Measurements from ENCODE around the gene IDH2. TPM values are rescaled to one million over a fixed set of nuclear protein-coding genes. Genes with fewer than 3 reads are reported as not detected.

Gene IDH2
- total RNA-seq, 1 donor from 2014 or later = 56.1 TPM

DNA sequence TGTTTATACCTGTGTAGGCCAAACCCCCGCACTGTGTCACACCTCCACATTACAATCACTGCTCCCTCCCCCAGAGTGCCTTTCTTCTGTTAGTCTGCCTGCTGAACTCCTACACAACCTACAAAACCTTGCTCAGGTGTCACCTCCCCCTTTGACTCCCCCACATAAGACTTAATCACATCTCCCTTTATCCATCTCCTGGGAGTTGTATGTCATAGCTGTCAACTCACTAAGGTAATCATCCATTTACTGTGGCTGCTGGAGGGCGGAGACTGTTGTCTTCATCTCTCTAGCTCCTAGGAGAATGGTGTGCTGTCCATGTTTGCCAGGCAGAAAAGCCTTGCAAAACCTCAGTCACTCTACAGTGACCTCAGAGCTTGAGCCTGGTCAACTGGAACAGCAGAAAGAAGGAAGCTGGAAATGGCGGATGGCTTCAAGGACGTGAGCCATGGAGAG lies 57.3 kb downstream of the IDH2 start:
- DNase-seq (ENCODE audit: low spot score) = no peak

DNA sequence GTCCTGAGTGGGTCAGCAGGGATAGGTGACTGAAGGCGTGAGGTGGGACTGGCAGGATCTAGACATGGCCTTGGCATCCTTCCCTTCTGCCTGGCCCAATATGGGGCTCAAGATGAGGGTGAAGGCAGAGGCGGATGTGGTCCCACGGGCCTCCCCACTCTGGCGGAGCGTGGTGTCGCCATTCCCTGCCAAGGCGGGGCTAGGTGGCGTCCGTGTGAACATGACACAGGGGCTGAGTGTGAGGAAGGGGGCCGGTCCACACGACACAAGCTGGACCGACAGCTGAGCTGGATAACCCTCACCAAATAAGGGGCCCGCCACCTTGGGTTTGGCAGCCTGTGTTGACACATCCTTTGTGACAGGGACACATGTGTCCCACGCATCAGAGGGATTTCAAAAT lies 58.1 kb downstream of the IDH2 start:
- no peak for DNase-seq (ENCODE audit: low spot score)

DNA sequence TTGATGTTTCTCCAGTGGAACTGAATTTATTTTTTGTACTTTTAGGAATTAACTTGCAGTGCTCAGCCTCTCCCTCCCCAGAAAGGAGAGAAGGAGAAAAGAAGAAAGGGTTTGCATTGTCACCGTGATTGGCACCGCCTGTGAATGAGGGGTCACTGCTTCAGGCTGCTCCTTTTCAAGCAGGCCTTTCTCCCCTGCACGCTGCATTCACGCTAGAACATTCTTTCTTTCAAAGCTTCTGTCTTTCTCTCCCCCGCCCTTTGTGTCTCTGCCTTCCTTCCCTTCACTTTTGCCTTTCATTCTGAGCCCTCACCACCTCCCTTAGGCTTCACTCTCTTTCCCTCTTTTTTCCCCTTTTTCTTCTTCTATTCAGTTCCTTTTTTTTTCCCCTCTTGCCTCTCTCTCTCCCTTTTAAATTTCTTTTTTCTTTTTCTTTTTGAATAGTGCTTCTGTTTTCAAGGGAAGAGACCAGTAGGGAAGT lies 58.7 kb downstream of the IDH2 start:
- no peak for DNase-seq (ENCODE audit: low spot score)

DNA sequence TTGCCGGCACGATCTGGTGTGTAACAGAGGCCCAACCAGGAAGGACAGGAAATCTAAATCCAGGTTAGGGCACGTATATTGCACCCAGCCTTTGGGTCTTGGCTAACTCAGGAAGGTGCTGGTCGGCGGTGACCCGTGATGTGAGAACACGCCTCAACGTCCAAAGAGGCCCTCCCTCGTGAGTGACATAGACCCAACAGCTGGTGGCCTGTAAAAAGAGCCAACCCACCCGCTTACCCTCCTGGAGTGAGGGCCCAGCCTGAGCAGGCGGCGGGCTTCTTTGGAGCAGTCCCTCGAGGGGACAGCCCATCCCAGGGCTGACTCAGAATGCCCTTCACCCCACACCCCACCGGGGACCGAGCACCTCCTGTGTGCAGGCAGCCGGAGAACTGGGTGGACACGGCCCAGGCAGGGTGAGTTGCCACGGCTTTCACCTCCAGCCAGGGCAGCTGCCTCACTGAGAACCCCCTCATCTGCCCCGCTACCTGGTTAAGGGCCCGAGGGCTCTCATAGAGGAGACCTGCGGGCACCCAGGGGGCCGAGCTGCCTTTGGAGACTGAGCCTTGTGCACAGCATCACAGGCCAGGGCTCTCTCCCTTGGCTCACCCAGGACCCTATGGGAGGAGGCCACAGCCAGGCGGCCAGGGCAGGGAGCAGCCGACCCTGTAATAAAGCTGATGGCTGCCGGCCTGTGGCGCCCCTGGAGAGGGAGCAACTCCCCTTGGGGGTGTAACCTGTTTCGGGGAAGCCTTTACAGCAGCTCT lies 59.3 kb downstream of the IDH2 start:
- no peak for DNase-seq (ENCODE audit: low spot score)

DNA sequence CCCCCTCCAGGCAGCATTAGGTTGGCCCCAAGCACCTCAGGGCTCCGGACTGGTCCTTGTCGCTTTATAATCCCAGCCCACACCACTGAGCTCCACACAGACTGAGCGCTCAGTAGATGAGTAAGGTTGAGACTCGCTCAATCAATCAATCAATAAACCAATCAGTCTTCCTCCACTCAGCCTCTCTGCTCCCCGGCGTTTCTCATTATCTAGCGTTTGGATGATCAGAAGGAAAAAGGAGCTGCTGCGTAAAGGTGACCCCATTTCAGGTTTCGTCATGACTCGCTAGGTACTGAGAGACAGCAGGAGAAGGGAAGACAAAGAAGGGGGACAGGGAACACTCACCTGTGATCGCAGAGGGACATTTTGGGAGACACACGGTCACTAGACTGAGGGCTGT lies 59.9 kb downstream of the IDH2 start:
- DNase-seq (ENCODE audit: low spot score) = no peak

DNA sequence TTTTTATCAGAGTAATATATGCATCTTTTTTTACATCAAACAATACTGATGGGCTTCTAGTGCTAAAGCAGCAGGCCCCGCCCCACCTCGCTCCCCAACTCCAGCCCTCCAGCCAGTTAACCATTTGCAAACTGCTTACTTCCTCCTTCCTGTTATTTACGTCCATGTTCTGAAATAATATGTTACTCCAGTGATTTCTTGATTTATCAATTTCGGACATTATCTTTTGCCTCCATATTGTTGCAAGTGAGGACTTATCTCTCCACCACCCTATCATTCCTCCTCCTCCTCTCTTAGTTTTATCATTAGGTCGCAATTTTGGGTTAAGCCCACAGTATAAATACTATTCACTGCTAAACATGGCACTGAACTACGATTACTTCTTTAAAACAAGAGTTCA lies 61.6 kb downstream of the IDH2 start:
- no peak for DNase-seq (ENCODE audit: low spot score)

DNA sequence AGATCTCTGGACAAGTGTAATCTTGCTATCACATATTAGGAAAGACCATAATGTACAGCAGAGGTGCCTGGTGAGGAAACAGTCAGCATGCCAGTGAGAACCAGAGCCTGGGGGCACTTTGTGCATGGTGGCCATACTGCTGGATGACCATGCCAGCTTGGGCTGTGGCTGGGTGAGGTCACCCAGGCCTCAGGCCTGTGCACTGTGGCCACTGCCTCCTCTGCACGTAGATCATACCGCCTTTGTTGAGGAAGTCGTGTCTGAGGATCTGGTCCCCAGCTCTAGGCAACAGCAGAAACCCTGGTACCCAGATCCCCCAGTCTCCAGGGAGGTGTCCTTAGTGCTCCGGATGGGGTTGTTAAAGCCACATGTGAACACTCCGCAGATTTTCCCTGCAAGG lies 62.3 kb downstream of the IDH2 start:
- no peak for DNase-seq (ENCODE audit: low spot score)

DNA sequence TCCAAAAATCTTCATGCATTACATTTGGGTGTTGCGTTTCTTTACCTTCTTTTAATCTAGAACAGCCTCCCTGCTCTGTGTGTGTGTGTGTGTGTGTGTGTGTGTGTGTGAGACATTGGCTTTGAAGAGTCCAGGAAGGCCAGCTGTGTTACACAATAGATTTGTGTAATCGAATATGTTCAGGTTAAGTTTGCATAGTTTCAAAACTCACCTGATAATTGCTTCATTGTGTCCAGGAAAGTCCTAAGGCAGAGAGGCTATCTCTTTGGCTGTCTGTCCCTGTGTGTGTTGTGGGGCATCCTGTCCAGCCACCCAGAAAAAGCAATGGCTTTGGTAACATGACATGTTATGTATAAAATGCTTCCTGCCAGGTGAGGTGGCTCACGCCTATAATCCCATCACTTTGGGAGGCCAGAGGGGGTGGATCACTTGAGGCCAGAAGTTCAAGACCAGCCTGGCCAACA lies 63.6 kb downstream of the IDH2 start:
- no peak for DNase-seq (ENCODE audit: low spot score)

DNA sequence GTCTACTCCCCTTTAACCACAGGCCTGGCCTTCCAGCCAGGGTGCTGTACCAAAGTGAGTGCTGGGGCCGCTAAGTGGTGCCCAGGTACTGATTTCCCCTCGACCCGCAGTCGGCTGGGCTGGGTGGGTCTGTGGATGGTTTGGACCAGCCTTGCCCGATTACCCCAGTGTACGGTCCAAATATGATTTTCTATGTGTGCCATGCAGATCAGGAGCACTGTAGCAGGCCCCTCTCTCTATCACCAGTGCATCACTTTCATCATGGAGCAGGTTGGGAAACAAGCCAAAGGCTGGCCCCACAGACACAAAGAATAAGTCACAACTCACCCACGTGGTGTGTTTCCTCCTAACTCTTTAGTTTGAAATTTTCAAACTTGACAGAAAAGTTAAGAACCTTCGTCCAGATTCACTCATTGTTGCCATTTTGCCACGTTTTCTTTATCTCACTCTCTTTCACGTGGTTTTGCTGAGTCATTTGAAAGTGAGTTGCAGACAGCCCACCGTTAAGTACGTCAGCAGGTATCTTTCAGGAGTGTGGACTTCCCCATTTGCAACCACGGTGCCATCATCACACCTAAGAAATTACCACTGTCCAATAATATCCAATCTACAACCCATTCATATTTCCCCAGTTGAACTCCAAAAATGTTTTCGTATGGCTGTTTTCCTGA lies 64.2 kb downstream of the IDH2 start:
- DNase-seq (ENCODE audit: low spot score) = no peak

DNA sequence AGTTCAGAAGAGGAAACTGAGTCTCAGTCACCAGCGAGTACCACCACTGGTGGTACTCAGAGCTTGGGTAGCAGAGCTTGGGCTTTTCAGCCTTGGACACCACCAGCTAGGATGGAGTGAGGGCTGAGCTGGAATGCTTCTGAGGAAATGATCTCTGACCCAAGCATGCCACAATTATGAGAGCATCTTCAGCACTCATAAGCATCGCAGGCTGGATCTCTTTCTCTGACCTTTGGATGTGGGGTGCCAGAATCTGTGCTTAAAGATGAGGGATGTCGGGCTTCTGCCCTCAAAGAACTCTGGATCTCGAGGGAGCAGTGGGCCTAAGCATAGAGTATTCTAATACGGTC lies 64.8 kb downstream of the IDH2 start:
- no peak for DNase-seq (ENCODE audit: low spot score)

DNA sequence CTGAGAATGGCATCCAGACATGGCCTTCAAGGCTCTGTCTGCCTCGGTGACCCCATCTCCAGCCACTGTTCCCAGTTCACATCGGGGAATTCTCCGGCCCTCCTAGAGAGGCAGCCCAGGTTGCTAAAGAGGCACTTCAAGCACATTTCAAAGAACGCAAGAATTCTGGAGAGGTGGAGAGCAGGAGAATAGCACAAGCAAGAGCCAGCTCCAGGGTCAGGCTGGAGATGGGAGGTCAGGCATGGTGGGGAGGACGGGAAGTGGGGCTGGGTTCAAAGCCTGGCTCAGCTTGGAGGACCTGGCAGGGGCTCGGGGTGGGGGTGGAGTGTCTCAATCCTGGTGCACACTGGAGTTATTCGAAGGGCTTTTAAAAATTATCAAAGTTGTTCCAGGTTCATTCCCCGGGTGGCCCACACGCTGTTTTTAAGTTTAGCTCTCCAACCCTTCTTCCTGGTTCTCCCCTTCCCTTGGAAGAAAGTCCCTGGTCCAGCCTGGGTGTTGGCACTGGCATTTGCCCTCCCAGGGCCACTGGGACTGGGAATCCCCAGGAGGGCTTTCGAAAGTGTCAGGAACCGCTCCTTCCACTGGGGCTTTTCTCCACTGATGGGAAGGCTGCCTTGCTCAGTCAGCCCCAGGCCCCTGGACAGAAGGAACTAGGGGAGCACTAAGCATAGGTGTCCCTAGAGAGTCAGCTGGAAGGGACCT lies 65.3 kb downstream of the IDH2 start:
- DNase-seq (ENCODE audit: low spot score) = no peak

DNA sequence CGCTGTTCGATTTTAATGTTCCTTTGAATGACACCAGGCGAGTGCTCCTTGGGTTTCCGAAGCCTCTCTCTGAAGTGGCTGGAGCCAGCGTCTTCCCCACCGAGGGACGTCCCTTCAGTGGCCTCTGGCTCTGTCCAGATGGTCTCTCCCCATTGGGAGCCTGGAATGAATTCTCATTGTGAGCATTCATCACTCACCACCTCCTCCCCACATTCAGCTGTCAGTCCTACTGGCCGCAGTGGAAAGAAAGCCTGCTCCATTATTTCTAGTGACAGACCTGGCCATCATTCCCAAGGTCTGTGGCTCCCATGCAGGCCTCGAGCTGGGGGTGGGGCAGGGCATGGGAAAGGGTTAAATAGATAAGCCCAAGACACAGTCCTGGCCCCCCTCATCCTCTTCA lies 65.9 kb downstream of the IDH2 start:
- no peak for DNase-seq (ENCODE audit: low spot score)

DNA sequence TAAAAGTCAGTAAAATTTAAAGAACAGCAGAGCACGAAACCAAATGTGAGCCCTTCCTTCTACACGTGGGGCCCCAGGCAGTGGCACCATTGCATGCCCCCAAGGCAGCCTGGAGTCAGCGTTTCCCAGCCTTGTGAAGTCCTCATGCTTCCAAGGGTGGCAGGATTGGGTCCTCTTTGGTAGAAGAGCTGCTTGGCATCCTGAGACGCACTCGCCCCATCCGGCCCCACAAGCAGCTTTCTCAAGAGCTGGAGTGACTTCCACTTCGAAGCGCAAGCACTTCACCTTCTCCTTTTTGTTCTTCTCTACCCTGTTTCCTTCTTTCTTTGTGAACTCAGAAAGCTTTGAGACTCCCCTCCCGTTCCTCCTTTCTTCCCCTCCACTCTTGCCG lies 66.4 kb downstream of the IDH2 start:
- no peak for DNase-seq (ENCODE audit: low spot score)

DNA sequence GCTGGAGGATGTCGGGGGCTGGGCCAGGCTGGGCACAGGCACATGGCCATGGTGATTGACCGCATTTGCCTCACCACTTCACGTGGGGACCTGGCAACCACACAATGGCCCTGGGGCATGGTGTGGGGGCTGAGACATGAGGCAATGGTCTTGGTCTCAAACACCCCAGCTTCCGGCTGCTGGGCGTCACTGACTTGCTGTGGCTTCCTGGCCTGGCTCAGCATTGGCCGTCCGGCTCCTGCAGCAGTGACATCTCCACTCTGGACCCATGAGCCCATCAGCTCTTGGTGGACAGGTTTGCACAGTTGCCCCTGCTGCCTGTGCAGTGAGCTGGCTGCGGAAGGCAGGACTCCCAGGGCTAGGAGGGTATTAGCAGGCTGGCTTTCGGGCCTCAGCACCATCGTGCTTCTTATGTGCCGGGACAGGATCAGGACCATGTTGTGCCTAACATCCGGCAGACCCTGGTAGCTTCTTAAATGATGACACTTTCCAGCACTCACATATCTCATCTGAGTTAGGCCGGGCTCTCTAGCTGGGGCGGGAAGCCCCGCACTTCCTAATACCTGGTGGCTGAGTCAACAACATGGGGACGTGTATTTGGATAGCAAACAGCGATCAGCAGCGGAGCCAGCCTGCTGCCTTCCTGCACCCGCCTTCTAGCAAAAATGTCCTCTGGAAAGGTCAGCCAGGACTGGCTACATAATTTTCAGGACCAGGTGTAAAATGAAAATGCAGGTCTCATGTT lies 67.0 kb downstream of the IDH2 start:
- DNase-seq (ENCODE audit: low spot score) = no peak

DNA sequence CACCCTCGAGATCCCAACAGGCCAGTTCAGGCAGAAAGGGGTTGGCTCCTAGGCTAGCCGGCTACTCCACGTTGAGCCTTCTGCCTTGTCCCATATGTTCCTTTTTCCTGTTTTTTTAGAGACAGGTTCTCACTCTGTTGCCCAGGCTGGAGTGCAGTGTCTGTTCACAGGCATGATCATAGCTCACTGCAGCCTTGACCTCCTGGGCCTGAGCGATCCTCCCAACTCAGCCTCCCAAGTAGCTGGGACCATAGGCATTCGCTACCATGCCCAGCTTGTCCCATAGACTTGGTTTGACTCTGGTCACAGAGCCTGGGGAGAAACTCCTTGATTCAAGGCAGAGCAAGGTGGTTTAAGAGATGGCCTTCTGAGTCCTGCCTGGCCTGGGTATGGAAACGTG lies 68.8 kb downstream of the IDH2 start:
- DNase-seq (ENCODE audit: low spot score) = no peak

Other genes with a start within 250 kb of the IDH2 start
- gene AP3S2, start 208.5 kb downstream of the IDH2 start, total RNA-seq = 27.3 TPM
- 17.7 TPM for gene ARPIN, start 189.5 kb downstream of the IDH2 start, total RNA-seq
- 11.5 TPM for gene ZNF710, start 101.1 kb downstream of the IDH2 start, total RNA-seq
- 15.8 TPM for gene SEMA4B, start 98.9 kb upstream of the IDH2 start, total RNA-seq
- 58.0 TPM for gene CIB1, start 131.5 kb upstream of the IDH2 start, total RNA-seq
- gene GDPGP1, start 131.7 kb upstream of the IDH2 start, total RNA-seq = 8.1 TPM
- gene TTLL13, start 147.1 kb upstream of the IDH2 start, total RNA-seq = not detected
- gene NGRN, start 163.2 kb upstream of the IDH2 start, total RNA-seq = 77.8 TPM
- 0.84 TPM for gene ZNF774, start 249.8 kb upstream of the IDH2 start, total RNA-seq

Data from mesenteric fat pad (tissue), 1 donor.